A549 treated with DMSO at 1 μM for 4 hours (cell line): Measurements from ENCODE around the gene MAZ. TPM values are rescaled to one million over a fixed set of nuclear protein-coding genes. Genes with fewer than 3 reads are reported as not detected.

Source experiments
- total RNA-seq: library from RNA; stranded (reverse); fragments of 200-300 nt; extraction: Qiagen RNA extraction; gene quantifications from 5 replicates; pipeline ENCODE4 v1.2.3, GENCODE V29; 2022; ENCODE audit warnings: low read depth

MAZ gene
- total RNA-seq = 180 to 210 TPM (median 192 TPM) in 5 replicates

DNA sequence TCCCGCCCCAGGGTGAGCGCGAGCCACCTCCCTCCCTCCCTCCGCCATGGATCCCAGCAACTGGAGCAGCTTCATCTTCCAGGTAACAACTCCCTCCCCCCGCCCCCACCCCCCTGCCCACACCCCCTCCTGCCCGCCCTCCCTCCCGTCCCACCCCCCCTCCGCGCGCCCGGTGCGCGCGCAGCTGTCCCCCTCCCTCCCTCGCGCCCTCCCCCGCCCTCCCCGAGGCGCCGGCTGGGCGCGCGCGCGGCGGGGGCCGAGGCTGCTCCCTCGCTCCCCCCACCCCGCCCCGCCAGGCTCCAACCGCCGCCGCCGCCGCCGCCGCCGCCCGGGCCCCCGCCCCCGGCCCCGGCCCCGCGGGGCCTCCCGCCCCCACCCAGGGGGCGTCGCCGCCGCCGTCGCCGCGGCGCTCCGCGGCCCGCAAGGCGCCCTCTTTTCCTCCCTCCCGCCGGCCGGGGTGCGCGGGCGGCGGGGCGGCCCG is at the start of gene MAZ:
Gene MAZ (plus strand): TSS at position 431 of the 481 bp plus-strand sequence. CDS start 173 bp downstream, outside the sequence.

DNA sequence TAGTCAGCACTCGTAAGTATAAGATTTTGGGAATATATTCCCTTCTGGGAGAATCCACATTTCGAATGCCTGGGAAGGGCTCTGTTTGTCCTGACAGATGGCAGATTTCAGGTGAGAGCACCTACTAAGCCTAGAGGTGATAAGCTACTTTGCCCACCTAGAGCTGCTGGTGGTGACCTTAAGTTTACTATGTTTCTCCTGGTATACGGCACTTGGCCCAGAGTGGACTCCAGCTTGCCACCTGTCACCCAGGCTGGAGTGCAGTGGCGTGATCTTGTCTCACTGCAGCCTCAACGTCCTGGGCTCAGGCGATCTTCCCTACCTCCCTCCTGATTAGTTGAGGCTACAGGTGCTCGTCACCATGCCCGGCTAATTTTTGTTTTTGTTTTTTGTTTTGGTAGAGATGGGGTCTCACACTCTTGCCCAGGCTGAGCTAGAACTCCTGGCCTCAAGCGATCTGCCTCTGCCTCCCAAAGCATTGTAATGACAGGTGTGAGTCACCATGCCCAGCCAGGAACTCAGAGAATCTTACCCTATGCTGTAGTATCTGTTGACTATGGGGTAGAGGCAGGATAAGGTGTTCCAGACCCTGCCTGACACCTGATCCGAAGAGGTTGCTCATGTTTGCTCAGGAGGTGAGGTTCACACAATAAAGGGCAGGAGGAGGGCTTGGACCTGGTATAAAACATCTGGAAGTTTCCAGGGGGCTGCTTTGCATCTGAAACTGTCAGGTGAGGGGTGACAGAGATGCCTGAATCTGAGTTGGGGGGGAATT is 28.6 kb upstream of the MAZ start, which contains the start of gene ZG16:
Gene ZG16 (plus strand): TSS at position 681 of the 775 bp plus-strand sequence. CDS start 1,011 bp downstream, outside the sequence.

DNA sequence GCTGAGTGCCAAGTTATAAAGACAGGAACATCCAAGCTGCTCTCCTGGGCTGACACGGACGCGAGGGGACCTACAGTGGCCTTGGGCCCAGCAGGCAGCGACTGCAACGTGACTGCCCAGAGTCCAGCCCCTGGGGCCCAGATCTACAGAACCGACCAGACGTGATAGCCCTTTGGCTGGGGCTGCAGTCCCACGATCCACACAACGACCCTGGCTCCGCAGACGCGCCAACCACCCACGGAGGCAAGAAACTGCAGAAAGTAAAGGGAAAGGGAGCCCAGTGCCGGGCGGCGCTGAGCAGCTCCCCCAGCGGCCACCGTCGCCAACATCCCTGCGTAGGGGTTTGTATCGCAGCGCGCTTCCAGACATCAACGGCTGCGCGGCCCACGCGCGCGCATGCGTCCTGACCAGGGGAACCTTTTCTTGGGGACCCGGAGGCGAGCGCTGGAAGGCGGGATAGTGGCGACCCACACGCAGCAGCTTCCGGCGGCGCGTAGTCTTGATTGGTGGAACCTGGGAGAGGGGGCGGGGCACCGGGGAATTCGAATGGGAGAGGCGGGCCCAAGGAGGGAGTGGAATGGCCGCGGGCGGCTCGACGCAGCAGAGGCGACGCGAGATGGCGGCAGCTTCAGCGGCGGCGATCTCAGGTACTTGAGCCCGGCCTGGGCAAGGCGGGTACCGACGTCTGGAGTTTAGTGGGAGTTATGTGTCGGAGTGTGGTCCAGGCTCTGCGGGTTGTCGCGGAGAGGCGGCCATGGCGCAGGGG is 16.0 kb upstream of the MAZ start, which contains the start of gene KIF22:
Gene KIF22 (plus strand): TSS at position 569 of the 766 bp plus-strand sequence. CDS start 9 bp downstream, at position 578.

DNA sequence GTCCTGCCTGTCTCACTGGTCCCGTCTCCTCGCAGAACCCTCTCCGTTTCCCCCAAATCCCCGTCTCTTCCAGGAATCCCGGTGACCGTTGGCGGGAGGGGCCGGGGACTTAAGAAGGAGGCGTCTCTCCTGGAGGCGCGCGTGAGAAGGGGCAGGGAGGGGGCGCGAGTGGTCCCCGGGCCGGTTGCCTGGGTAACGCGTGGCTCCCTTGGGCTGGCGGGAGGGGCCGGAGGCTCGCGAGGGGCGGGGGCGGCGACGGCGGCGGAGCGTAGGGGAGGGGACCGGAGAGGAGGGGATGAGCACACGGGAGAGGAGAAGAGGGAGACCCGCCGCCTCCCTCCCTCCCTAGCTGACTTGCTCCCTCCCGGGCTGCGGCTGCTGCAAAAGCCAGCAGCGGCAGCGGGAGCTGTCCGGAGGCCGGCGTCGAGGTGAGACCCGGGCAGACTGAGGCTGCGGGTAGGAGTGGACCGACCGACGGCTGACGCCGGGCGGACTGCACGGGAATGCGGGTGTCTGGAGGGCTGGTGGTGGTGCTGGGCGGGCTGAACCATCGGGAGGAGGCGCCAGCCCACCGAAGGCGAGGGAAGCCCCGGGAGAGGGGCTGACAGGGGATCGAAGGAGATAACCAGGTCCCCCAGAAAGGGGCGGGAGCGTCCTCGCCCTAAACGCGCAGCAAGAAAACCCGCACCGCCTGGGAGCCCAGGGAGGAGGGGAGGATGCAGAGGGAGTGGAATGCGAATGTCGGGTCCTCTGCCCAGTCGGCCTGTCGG is 5.8 kb downstream of the MAZ start, which contains the start of gene PRRT2:
Gene PRRT2 (plus strand): TSS at position 298 of the 770 bp plus-strand sequence. CDS start 862 bp downstream, outside the sequence.

DNA sequence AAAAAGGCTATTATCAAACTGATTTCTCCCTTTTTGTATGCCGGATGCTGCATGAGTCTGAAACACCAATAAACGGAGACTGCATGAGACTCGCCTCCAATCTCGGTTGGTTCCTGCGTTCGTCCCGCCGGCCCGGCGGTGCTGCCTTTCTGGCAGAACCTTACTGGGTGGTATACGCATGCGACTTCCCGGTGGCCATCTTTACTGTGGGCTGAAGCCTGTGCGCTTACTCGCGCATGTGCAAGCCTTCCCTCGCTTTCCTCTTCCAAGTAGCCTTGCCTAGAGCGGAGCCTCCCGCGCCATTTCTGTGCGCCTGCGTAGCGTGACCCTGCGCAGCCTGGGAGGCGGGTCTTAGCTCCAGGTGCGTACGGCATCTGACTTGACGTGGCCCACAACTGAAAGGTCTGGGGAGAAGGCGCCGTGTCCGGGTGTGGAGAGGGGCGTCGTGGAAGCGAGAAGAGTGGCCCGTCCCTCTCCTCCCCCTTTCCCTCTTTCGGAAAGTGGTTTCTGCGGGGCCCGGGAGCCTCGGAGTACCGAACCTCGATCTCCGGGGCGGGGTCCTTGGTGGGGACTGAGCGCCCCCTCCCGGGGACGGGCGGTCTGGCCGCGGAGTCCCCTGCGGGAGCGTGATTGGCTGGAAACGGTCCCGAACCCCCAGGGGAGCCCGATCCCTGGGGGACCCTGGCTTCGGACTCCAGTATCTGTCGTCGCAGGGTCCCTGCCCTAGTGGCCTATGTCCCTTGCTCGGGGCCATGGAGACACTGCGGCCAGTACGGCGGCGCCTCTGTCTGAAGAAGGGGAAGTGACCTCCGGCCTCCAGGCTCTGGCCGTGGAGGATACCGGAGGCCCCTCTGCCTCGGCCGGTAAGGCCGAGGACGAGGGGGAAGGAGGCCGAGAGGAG is 9.7 kb downstream of the MAZ start, which contains the start of gene PAGR1:
Gene PAGR1 (plus strand): TSS at position 360 of the 901 bp plus-strand sequence. CDS start 374 bp downstream, at position 734.

DNA sequence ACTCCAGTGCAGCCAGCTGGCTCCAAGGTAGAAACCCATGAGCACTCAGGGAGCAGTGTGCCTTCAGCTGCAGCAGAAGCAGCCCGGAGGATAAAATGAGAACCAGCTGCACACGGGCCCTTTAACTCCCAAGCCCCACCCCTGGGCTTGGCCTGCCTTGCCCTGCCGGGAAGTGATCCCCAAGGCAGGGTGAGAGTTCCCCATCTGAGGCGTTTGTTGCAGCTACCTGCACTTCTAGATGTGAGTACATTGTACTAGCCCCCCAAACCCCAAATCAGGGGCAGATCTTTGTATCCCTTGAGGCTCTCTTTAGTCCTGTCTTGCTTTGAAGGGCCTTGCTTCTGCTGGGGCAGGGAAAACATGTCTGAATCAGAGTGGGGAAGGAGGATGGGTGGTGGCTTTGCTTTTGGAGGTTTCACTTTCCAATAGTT is 14.0 kb downstream of the MAZ start, which contains the start of gene MVP:
Gene MVP (plus strand): TSS at position 192 of the 431 bp plus-strand sequence. CDS start 10,088 bp downstream, outside the sequence.

Other genes starting within 250 kb of the MAZ start
- 0.03 TPM in 2 of 5 replicates, not detected in the others for gene SPN, start 143.3 kb upstream of the MAZ start, total RNA-seq
- 0.59 to 1.4 TPM (median 0.83 TPM) in 5 replicates for gene QPRT, start 127.3 kb upstream of the MAZ start, total RNA-seq
- not detected in 5 replicates for gene C16orf54, start 60.5 kb upstream of the MAZ start, total RNA-seq
- not detected in 5 replicates for gene ZG16, start 28.3 kb upstream of the MAZ start, total RNA-seq
- gene KIF22, start 15.8 kb upstream of the MAZ start, total RNA-seq = 87.1 to 102 TPM (median 95.2 TPM) in 5 replicates
- gene PRRT2, start 5.7 kb downstream of the MAZ start, total RNA-seq = 0.30 to 0.43 TPM (median 0.34 TPM) in 5 replicates
- 36.8 to 51.9 TPM (median 45.4 TPM) in 5 replicates for gene PAGR1, start 9.6 kb downstream of the MAZ start, total RNA-seq
- gene MVP, start 13.9 kb downstream of the MAZ start, total RNA-seq = 116 to 134 TPM (median 120 TPM) in 5 replicates
- gene CDIPT, start 56.7 kb downstream of the MAZ start, total RNA-seq = 73.6 to 101 TPM (median 98.3 TPM) in 5 replicates
- 20.8 to 24.4 TPM (median 21.7 TPM) in 5 replicates for gene SEZ6L2, start 93.0 kb downstream of the MAZ start, total RNA-seq
- 23.0 to 29.4 TPM (median 26.9 TPM) in 5 replicates for gene ASPHD1, start 94.0 kb downstream of the MAZ start, total RNA-seq
- 15.4 to 21.6 TPM (median 19.2 TPM) in 5 replicates for gene KCTD13, start 119.7 kb downstream of the MAZ start, total RNA-seq
- 91.6 to 102 TPM (median 95.7 TPM) in 5 replicates for gene TMEM219, start 155.6 kb downstream of the MAZ start, total RNA-seq
- gene TAOK2, start 167.3 kb downstream of the MAZ start, total RNA-seq = 31.2 to 38.4 TPM (median 34.6 TPM) in 5 replicates
- 13.2 to 17.1 TPM (median 14.0 TPM) in 5 replicates for gene HIRIP3, start 189.1 kb downstream of the MAZ start, total RNA-seq
- gene INO80E, start 189.7 kb downstream of the MAZ start, total RNA-seq = 99.8 to 115 TPM (median 105 TPM) in 5 replicates
- 1.5 to 3.0 TPM (median 2.6 TPM) in 5 replicates for gene DOC2A, start 204.5 kb downstream of the MAZ start, total RNA-seq
- not detected in 5 replicates for gene C16orf92, start 216.7 kb downstream of the MAZ start, total RNA-seq
- 0.31 to 0.68 TPM (median 0.43 TPM) in 5 replicates for gene TLCD3B, start 224.7 kb downstream of the MAZ start, total RNA-seq